CD4-positive, alpha-beta T cell treated with Interleukin-10 for 1 hour (primary cell): ENCODE results near the gene MEAF6.
A peak's percentile ranks its signal among the peaks of the same experiment; 100 is the strongest.

Experiments
- DNase-seq: peaks from one replicate; pipeline ENCODE4 v3.0.0-alpha.2; 2020

The MEAF6 gene

DNA sequence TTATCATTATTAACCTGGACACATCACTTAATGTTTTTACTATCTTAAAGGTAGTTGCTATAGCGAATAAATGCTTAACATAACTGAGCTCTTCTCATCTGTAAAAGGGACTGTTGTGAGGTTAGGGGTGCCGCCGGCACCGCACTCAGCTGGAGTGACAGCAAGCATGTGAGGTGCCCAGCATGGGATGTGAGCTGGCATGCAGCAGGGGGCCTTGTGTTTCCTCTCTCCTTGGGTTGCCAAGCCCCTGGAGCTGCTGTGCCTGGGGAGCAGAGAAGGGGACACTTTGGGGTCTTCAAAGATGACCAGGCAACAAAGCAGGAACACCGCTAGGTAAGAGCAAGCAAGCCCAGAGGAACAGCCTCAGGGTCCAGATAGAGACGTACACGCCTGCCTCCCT, 42.3 kb downstream of the MEAF6 start:
- DNase-seq = no peak

DNA sequence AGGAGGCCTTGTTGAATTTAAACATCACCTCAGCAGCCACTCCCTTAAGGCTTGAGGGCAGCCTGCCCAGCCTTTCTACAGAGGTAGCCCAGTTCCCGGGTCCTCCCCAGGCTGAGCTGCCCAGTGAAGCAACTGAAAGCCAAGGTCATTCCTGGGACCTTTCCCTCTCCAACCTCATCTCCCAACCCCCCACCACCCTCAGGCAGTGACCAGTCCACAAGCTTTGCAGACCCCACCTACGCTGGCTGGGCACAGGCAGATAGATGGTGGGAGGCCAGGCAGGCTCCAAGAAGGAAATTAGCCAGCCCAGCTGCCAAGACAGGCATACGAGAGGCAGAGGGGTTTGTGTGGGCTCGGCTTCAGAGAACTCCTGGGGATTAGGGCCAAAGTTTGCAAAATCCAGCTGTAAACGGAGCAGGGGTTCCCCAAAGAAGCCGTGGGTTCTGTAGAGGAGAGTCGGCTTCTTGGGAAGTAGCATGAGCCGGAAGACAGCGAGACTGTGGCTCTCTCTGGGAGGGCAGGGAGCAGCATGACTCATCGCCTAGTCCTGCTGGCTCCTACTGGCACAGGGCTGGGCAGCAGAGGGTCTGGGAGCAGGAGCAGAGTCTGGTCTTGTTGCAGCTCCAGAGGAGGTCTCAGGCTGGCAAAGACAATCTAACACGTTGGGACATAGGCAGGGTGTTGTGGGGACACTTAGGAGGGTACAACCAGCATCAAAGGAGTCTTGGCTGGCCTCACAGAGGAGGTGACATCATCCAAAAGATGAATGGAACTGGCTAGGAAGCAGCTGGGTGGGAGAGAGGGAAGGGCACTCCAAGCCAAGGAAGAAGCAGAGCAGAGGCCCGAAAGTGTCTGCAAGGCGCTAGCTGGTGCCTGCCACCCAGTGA, 43.0 kb downstream of the MEAF6 start:
- no peak for DNase-seq

- no peak for DNase-seq
Measured at GRCh38 chr1:37469386-37469785, 45.2 kb downstream of the MEAF6 start.

DNA sequence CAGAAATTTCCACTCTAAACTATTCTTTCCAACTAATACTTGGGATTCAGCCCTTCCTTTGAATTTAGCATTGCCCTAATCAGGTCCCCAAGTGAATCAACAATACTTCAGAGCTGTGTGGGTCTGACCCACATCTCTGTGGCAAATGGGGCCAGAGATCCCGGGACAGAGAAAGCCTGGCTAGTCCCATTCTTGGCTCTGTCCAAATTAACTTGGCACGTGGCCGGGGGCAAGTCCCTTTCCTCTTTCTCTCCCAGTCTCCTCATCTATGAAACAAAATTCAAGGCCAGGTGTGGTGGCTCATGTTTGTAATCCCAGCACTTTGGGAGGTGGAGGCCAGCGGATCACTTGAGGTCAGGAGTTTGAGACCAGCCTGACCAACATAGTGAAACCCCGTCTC, 46.5 kb downstream of the MEAF6 start:
- no peak for DNase-seq

- DNase-seq = no peak
Measured at GRCh38 chr1:37465593-37466517, 48.7 kb downstream of the MEAF6 start.

DNA sequence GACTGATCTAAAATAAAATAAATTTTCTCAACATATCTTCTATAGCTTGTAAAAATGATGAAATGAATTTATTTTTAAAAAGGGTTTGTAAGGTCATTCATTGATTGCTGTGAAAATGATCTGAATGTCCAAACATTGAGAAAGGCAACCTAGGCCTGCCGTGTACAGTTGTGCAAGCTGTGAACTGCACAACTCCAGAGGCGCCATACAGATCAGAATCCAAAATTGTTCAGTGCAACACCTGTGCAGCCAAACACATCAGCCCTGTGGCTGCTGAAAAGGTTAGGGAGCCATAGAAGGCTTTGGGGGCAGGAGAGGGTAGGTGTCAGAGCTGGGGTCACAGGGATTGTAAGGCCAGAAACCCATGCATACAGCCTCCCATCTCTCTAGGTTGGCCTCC, 50.1 kb downstream of the MEAF6 start:
- DNase-seq = no peak

DNA sequence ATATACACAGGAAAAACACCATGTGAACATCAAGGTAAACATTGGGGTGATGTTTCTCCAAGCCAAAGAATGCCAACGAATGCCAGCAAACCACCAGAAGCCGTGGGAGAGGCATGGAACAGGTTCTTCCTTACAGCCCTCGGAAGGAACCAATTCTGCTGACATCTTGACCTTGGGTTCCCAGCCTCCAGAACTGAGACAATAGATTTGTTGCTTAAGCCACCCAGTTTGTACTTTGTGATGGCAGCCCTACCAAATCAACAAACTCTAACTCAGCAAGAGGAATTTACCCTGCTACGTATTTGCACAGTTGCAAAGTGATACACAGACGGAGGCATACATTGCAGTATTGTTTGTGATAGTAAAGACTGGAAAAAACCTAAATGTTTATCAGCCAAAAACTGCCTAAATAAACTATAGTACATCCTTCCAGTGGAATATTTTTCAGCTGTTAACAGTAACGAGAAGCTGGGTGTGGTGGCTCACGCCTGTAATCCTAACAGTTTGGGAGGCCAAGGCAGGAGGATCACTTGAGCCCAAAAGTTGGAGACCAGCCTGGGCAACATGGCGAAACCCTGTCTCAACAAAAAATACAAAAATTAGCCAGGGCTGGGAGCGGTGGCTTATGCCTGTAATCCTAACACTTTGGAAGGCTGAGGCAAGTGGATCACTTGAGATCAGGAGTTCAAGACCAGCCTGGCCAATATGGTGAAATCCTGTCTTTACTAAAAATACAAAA, 52.7 kb downstream of the MEAF6 start:
- no peak for DNase-seq

- peak; percentile 28 for DNase-seq
Measured at GRCh38 chr1:37458551-37458950, 56.0 kb downstream of the MEAF6 start.

- no peak for DNase-seq
Measured at GRCh38 chr1:37456614-37457013, 58.0 kb downstream of the MEAF6 start.

- DNase-seq = no peak
Measured at GRCh38 chr1:37455516-37455915, 59.0 kb downstream of the MEAF6 start.

- DNase-seq = no peak
Measured at GRCh38 chr1:37453647-37454046, 60.9 kb downstream of the MEAF6 start.

DNA sequence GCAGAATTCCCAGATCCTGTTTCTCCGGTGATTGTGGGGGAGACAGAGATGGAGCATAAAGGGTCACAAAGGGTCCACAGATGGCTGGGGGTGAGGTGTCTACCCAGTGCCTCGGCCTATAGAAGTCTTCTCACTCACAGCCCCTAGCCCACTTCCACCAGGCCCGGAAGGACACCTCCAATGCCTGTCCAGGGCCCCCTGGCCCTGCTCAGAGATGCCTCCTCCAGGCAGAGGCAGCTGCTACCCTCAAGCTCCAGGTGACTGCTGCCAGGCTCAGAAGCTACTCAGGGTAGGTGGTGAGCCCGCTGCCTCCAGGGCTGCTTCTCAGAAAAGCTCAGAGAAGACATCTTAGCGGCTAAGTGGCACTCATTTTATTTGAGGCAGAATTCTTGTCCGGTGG, 62.1 kb downstream of the MEAF6 start:
- DNase-seq = no peak

DNA sequence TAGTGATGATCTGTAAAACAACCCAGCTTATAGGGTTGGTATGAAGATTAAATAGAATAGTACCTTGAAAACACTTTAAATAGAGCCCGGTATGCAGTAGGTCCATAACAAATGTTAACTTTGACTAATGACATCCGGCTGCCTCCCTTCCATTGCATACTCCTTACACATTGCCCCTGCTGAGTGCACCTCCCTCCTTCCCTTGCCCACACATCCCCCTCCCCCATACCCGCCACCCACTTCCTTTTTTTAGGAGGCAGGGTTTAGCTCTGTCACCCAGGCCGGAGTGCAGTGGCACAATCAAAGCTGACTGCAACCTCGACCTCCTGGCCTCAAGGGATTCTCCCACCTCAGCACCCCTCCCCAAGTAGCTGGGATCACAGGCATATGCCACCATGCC, 64.6 kb downstream of the MEAF6 start:
- DNase-seq = peak; percentile 20

GRCh38 chr1:37448691-37449417, 65.7 kb downstream of the MEAF6 start:
- no peak for DNase-seq

DNA sequence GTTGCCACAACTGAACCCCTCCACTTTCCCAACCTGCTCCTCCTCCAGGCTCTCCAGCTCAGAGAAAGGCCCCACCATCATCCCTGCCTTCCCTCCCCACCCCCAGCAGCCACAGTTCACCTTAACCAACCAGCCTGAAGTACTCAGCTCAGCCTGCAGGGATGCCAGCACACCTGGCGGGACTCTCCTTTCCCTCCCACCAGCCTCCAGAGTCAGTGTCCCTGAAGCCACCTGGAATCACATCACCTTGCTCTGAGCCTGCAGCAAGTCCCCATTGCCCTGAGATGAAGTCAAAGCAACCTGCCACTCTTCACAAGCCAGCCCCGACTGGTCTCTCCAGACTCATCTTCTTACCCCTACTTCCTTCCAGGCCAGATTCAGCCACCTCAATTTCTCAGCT, 66.4 kb downstream of the MEAF6 start:
- no peak for DNase-seq

DNA sequence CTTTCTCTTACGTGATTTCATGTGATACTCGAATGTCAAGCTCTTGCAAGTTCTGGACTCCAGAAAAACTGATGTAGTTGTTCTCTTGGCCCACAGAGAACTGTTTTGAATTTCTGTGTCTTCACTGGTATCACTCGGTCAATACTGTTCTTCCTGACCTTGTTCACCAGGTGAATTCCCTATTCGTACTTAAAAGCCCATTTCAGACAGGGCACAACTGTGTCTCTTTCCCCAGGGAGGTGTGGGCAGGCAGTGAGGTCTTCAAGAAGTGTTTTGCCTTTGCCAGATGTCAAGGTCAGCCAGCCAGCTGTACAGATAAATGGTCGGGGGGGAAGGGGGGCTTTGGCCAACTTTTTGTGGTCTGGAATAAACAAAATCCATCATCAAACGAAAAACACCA, 67.7 kb downstream of the MEAF6 start:
- no peak for DNase-seq

- DNase-seq = no peak
Measured at GRCh38 chr1:37442644-37443043, 71.9 kb downstream of the MEAF6 start.
